Activated CD8-positive, alpha-beta memory T cell treated with anti-CD3 and anti-CD28 coated beads, Interleukin-2, amount 50 U/mL, for 1 hour (primary cell): ENCODE measurements around the gene P4HB.

Experiments
- DNase-seq: peaks from one replicate; pipeline ENCODE4 v3.0.0-alpha.2; 2020; ENCODE audit errors: extremely low read depth

P4HB gene

DNA sequence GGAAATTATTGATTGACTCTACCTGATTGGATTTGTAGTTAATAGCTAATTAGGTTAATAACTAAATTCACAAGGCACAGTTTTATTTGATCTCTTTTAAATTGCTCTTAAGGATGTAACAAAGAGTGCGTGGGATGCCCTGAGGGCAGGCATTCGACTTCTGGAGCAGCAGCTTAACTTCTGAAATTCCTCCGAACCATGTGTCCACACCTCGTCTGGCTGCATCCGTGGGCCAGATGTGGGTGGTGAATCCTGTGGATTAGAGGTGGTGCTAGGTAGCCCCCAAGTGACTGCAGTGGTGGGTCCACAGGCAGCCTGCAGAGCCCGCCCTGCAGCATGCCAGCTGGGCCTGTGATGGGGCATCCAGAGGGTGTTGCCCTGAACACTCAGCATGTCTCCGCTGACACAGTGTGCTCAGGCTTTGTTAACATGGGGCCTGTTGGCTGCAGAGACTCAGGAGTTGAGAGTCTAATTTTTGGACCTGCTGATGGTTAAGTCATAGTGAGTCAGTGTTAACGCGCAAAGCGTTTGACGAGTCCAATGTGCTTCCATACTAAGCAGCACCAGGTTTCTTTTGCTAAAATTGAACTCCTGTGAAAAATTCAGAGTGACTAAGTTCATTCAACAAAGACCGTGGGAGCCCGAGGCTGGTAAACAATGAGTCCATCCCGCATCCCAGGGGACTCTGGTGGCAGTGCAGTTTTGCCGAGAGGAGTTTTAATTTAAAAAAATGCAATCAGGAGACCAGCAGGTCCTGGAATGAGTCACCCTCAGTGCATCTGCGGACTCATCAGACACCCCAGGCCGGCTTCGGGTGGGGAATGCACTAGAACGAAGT is 37.9 kb upstream of the P4HB start:
- DNase-seq = no peak

DNA sequence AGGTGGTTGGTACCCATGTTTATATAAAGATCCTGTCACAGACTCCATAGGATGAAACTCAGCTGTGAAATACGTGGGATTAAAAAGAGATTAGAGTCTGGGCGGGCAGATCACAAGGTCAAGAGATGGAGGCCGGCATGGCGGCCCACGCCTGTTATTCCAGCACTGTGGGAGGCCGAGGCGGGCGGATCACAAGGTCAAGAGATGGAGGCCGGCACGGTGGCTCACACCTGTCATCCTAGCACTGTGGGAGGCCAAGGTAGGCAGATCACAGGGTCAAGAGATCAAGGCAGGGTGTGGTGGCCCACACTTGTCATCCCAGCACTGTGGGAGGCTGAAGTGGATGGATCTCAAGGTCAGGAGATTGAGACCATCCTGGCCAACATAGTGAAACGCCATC is 35.1 kb upstream of the P4HB start:
- no peak for DNase-seq

DNA sequence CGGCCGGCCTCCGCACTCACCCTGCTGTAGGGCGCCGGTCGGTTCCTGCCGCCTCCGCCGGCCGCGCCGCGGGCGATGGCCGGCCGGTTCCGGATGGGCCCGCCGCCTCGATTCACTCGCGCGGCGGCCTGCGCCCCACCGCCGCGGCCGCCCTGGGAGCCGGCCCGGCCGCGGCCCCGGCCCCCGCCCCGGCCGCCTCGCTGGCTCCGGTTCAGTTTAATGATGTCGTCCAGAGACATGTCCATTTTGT is 30.9 kb upstream of the P4HB start:
- DNase-seq = no peak

DNA sequence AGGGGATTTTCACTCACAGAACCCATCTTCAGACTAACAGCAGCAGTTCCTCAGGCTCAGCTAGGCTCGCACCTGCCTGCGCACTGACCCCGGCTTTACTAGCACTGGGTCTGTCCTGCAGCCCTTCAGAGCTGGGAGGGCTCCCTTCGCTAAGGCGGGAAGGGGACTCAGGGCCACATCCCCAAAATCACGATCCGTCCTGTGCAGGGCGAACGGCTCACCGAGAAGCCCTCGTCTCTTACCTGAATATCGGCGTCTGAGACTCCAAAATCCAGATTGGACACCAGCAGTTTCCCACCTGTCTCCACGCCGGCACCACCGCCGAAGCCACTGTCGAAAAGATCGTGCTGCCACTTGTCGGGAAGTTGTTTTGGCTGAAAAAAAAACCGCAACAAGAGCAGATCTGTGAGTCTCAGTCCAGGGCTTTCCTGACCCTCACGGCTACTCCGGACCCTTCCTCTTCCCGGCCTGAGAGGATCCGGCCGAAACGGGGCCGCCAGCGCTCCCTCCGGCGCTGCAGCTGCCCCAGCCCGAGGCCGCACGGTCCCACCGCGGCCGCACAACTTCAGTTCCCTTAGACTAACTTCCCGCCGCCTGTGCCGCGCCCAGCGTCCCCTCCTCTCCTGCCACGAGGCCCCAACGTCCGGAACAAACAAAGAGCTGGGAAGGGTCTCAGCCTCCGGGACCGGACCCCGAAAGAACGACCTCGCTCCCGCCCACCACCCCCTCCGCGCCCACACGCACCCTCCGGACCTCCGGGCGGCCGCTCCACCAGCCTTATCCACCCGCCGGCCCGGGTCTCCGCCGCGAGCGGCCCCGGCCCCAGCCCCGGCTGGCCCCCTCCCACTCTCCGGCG is 30.3 kb upstream of the P4HB start:
- no peak for DNase-seq

DNA sequence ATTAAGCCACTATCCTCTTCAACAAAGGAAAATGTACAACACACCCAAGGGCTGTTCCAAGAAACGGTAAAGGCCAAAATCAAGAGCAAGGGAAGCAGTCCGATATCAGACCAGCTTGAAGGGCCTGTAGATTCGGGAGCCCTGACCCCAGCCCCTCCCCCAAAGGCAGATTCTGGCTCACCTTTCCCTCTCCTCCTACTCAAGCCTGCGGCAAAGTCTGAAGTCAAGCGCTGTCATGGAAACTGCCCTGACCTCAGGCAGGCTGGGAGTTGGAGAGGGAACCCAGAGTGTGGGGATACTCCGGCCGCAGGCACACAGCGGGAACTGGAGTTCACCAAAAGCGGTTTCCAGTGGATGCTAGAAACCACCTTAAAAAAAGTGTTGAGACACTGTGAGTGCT is 29.3 kb upstream of the P4HB start:
- no peak for DNase-seq

DNA sequence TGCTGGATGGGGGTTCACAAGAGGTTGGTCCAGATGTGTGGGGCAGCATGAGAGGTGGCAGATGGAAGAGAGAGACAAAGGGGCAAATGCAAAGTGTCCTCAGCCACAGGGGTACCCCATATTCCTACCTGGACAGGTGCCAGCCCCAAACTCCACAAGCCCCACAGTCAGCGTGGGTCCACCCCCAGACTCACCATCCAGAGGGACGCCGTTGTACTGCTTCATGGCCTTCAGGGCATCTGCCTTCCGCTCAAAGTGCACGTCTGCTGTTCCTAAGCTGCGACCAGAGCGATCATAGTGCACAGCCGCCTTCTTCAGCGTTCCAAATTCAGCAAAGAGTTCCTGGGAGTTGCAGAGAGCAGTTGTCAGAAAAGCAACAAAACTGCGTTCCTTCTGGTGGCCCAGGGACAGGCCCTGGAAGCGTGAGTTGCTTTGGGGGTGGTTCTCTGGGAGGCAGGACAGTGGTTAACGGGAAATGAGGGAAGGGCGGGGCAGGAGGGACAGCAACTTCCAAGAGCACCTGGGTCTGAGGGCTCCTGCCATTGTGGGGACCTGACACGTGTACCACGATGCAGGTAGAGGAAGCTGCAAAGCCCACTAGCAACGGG is 28.8 kb upstream of the P4HB start:
- DNase-seq = no peak

DNA sequence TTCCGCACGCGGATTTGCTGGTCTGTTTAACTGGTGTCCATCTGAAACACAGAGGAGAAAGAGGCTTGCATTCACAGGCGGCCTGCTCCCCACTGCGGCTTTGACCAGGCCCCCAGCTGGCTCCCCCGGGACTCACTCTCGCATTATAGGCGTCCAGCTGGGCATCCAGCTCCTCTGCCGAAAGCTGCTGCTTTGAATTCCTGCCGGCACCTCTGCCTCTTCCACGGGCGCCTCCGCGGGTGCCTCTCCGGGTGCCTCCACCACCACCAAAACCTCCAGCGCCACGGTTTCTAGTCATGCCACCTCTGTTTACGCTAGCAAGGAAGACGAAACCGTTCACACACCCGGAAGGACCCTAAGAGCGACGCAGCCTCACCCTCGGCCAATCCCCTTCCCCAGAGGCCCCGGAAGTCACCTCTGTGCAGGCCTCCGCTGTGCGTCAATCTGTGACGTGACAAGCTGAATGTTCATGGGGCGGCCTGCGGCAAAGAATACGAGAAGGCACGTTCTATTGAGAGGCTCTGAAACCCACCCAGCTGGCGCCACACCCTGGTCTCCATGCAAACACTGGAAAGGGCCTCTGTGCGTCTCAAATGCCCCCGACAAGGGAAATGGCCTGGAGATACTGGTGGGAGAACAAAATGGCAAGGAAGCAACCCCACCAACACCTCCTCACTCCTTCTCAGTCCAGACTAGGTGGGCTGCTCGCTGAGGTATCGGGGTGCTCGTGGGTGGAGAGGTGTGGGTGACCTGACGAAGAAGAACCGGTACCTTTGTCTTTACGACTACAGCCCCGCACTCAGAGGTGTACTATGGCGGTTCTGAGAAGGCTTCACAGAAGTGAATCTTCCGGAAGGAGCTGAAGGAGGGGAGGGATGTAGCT is 28.0 kb upstream of the P4HB start:
- no peak for DNase-seq

DNA sequence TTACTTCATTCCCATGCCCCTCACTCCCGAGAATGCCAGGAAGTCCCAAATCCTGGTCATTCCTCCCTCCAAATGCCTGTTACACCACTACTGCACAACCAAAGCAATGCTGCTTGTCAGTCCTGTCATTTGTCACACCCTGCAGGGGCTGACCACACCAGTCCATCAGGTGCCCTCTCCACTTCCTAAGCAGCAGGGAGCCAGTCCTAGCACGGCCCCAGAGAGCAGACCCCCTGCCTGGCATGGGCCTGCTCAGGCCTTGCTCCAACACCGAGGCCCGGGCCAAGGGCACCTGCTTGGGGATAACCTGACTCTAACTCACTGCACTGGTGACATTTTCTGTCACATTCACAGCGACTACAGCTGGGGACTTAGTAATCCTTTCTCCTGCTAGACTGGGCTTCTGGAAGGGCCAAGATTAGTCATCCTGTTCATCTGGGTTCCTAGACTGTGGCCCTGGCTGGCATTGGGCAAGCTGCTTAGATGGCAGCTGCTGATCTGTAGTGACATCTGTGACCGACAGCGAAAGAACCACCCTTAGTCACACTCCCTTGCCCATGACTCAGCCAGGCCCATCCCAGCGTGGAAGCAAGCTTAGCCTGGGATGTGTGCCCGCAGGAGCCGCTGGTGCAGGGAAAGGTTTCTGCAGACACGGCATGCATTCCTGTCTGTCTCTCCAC is 25.7 kb upstream of the P4HB start:
- no peak for DNase-seq

DNA sequence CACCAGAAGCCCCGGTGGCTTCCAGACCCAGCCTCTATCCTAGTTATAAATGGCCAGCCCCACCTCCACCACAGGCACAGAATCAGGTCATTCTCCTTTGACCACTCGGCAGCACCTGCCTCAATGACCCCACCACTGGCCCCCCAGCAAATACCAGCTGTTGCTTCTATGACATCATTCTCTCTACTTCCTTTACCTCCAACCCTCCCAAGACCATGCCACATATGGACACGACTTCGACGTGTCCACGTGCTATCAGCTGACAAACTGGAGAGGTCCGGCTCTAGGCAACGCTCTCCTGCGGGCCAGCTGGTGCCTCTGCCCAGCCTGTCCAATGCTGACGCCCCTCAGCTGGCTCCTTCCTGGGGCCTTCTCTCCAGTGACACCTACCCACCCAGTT is 25.1 kb upstream of the P4HB start:
- DNase-seq = no peak

DNA sequence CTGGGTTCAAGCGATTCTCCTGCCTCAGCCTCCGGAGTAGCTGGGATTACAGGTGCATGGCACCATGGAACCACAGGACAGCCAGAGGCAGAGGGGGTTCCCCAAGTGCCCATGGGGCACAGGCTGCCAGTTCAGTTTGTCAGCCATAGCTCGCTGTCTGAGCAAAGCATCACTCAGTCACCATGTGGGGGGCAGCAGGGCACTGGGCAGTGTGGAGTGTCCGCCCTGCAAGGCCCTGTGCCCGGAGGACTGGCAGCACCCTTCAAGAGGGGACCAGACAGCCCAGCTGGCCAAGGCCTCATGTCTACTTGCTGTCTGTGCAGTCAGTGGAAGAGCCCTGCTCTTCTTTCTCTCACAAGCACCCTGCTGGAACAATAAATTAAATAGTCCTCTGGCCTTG is 24.6 kb upstream of the P4HB start:
- no peak for DNase-seq

DNA sequence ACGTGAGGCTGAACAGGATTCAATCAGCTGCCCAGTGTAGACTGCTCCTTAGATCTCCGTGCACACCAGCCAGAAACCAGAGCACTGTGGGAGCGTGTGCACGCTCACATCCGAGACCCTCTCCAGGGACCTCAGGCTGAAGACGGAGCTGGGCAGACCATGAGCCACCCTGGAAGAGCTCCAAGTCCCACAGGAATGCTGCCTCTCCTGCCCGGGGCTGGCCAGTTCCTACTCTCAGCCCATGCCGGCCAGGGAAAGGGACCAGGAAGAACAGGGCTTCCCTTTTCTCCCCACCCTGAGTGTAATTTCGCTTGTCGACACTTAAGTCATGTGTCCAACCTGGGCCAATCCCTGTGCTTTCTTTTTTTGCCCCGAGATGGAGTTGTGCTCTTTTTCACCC is 24.2 kb upstream of the P4HB start:
- no peak for DNase-seq

DNA sequence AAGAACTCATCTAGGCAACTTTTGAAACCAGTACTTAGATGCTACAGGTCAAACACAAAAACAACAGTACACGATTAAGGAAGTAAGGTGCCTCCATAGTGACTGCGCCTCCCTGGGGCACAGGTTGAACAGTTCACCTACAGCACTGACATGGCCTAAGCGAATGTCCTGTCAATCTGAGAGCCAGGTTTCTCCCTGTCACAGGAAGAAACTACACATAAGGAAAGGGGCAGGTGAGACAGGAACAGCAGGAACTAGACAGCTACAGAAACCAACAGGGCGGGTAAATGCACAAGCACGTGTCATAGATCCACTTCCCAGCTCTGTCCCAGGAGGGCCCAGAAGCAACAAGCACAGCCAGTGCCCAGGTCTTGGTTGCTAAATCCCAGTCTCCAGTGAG is 18.8 kb upstream of the P4HB start:
- no peak for DNase-seq

DNA sequence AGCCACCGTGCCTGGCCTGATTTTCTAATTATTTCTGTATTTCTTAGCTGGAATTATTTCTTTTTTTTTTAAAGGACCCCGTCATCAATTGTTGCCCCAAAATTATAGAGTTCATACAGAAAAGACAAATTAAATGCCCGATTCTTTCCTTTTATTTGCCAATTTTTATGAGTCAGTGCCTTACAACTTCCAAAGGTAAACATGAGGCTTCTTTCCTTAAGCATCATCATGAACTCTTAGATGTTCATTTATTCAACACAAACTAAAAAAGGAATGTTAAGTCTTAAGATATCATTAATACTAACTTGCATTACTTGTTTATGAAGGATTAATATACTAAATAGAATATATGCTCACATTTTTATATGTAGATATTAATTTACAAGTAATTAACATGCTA is 18.0 kb upstream of the P4HB start:
- DNase-seq = no peak

DNA sequence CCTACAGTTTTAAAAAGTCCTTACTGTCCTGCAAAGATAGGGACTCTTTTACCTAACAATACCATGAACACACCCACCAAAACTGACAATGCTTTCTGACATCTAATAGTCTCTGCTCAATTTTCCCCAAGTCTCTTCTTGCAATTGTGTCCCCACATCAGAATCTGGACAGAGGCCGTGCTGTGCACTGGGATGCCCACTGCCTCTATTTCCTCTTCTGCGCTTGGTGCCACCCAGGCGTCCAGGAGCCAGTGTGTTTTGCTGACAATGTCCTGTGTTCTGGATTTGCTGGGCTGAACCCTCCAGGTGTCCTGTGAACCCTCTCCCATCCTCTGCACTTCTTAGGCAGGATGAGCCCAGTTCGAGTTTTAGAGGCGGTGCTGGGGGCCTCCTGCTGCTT is 17.2 kb upstream of the P4HB start:
- DNase-seq = no peak

DNA sequence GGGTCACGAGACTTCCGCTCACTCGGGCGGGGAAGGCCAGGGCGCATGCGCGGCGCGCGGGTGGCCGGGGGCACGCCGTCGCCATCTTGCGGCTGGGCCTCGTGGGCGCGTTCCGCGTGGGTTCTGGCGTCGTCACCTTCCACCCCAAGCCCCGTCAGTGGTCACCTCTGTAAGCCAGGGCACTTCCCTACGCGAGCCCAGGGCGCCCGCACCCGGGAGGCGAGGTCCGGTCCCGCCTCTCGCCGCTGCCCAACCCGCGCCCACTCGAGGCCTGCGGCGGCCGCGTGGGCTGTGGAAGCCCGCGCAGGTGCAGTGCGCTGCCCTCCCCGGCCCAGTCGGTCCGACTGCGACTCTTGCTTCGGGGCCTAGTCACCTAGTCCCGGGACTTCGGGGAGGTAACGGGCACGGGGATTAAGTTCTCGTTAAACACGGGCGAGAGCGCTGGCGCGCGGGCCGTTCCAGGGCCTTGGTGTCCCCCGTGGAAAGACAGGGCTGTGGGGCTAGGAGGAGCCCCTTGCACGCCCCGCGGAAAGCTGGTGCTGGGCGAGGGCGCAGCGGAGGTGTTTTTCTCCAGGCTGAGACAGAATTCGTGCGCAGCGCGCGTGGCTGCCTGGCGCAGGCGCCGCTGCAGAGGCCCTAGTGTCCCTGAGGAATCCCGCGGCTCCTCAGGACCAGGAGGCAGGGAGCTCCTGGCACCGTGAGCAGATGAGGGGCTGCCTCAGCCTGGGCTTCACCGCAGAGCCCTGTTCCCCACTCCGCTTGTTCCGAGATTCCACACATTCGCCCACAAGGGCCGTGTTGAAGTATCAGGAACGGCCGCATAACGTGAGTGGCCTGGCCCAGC is 11.3 kb upstream of the P4HB start:
- DNase-seq = peak; percentile 89

DNA sequence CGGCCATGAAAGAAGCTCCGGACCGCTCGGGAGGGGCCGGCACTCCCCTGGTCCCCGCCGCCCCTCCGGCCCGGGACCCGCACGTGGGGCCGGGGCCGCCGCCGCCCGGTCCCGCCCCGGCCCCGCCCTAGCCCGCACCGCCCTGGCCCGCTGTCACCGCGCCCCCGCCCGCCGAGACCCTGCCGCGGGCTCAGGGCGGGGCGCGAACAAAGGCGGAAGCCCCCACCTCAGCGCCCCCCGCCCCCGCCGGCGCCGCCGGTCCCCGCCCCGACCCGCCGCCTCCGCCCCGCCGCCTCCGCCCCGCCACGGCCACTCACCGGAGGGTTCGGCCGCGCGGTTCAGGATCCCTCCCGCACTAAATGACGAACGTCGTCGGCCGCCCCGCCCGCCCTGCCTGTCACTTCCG is 10.6 kb upstream of the P4HB start, which contains the start of gene ARHGDIA:
ARHGDIA (minus strand) TSS at position 357 of the 406 bp plus-strand sequence. CDS start 1,407 bp downstream, outside the sequence.
- DNase-seq = no peak

DNA sequence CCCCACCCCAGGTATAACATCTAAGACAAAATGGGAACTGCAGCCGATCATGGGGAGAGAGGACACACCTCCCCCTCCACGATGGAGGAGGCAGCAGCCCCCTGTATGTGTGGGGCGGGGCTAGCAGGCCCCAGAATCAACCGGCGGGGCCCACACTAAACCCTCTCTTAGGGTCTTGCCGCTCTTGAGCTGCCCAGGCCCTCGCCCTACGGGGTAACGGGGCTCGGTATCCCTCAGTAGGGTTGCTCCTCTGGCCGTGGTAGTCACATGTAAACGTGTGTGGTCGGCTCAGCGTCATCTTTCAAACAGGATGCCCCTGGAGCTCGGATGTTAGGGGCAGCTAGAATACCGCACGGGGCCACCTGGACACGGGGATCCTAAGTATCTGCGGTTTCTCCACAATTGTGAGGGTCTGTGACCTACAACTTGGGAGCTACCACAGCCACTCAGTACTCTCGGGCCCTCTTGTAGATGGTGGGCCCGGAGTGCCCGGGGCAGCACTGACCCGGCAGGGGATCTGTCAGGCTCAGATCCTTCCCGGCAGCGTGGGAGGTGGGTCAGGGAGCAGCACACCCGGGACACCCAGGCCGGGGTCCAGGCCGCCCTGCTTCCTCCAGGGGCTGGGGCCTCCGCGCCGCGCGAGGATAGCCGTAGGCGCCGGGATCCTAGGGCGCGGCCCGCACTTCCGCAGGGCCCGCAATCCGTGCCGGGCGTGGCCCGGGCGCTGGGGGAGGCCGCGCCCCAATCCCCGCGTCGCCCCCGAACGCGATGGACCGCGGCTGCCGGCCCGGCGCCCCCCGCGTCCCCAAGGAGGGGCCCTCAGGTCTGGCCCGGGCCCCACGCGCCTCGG is 10.0 kb upstream of the P4HB start:
- no peak for DNase-seq

DNA sequence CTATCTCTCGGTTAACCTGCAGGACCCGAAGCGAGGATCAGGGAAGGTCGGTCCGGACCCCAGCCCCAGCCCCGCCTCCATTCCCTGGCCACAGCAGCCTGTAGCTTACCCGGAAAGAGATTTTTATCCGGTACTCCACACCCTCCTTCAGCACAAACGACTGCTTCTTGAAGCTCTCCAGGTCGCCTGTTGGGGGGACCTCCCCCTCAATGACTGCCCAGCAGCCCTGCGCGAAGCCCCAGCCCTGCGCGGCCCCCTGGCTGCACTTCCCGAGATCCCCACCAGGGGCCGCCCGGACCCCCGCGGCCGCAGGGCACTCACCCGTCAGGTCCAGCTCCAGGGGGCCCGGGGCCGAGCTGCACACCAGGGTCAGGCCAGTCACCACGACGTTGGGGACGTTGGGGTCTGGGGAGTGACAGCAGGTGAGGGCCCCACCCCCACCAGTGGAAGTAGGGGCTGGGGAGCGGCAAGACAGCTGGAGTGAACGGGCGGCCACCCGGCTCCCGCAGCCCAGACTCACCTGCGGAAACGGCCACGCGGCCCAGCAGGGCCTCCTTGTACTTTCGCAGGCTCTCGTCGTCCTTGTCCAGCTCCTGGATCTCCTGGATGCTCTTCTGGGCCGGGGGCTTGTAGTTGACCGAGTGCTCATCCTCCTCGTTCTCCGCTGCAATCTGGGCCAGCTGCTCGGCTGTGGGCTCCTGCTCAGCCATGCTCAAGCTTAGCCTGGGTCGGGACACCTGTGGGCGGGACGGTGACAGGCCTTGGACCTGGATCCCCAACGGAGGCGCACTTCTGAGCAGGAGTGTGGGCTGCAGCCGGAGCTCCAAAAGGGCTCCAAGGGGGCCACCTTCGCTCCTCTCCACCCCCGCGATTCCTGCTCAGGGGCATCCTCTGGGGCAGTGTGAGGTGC is 9.1 kb upstream of the P4HB start:
- no peak for DNase-seq
